ENCODE results near the gene SMPD1.

Gene SMPD1

DNA sequence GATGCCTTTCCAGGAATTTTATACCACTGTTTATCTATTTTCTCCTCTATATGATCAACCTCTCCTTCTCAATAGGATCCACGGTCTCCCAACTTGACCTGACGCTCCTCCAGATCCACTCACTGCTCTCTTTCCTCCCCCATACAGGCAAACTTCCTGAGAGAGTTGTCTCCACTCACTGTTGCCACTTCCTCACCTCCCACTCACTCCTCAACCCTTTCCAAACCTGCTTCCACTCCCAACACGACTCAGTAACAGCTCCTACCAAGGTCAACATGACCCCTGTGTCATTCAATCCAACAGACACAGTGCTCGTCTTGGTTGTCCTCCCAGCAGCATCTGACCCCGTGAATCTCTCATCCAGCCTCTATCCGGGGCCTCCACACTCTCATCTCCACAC lies 25.5 kb downstream of the SMPD1 start:
- no peak for DNase-seq (ENCODE audit: low spot score)

GRCh38 chr11:6417907-6418556 lies 27.8 kb downstream of the SMPD1 start:
- no peak for DNase-seq (ENCODE audit: low spot score)

DNA sequence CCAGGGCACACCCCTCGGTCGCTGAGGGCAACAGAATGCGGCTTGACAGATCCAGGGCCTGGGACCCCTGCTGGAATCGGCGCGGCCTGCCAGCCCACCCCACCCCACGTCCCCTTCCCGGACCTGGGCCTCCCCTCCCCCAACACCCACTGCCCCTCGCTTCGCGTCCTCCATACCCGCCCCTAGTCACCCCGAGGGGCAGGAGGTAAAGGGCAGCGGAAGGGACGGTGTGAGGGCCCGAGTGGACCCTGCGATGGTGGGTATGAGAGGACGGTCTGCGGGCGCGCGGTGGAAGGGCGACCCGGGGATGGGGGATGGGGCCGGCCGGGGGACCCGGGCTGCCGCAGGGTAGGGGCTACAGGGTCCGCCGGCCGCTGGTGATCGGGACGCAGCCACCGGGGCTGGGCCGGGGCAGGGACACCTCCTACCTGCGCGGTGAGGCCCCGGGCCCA lies 28.3 kb downstream of the SMPD1 start:
- DNase-seq (ENCODE audit: low spot score): no peak

- peak; percentile 68 for DNase-seq (ENCODE audit: low spot score)
These were observed 28.8 kb downstream of the SMPD1 start, which contains the start of gene APBB1 for GRCh38 chr11:6419009-6419631. TSS of gene APBB1 (minus strand) at chr11:6419094. CDS start at chr11:6411347, 7,747 bp downstream.

GRCh38 chr11:6420677-6421076 lies 30.4 kb downstream of the SMPD1 start:
- no peak for DNase-seq (ENCODE audit: low spot score)

- DNase-seq (ENCODE audit: low spot score): no peak
These were observed 37.2 kb downstream of the SMPD1 start for GRCh38 chr11:6427516-6427915.

GRCh38 chr11:6431861-6432260 lies 41.6 kb downstream of the SMPD1 start:
- DNase-seq (ENCODE audit: low spot score): no peak

DNA sequence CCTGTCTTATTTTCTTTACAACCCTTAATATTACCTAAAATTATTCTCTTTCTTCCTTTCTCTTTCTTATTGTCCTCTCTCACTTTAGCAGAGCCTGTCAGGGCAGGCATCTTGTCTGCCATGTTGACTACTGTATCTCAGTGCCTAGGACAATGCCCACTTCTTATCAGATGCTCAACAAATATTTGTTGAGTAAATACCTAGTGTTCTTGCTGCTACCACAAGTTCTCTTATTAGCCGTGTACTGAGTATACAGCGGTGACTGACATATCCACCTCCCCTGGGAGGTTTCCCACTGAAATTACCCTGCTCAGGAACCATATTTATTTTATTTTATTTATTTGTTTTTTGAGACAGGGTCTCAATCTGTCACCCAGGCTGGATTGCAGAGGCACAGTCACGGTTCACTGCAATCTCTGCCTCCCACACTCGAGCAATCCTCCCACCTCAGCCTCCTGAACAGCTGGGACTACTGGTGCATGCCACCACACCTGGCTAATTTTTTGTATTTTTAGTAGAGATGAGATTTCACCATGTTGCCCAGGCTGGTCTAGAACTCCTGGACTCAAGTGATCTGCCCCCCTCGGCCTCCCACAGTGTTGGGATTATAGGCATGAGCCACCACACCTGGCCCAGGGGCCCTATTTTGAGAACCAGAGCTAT lies 43.9 kb downstream of the SMPD1 start:
- no peak for DNase-seq (ENCODE audit: low spot score)

- DNase-seq (ENCODE audit: low spot score): no peak
These were observed 47.1 kb downstream of the SMPD1 start for GRCh38 chr11:6437423-6437822.

DNA sequence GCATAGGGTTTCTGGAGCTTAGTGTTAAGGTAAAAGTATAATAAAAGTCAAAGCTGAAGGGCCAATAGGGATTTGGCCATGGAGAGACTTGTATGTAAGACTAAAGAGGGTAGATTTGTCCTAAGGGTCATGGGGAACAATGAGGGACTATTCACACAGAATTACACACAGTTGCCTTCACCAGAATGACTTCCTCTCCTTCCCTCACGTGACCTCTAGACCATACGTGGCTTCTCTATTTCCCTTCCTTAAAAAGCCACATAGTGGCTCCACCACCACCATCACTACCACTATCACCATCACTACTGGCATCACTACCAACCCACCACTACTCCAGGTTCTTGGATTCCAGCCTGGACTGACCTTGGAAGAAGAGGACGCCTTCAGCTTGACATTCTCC lies 47.7 kb downstream of the SMPD1 start:
- DNase-seq (ENCODE audit: low spot score): peak; percentile 13

- peak; percentile 49 for DNase-seq (ENCODE audit: low spot score)
These were observed 48.8 kb downstream of the SMPD1 start for GRCh38 chr11:6438979-6439571.

DNA sequence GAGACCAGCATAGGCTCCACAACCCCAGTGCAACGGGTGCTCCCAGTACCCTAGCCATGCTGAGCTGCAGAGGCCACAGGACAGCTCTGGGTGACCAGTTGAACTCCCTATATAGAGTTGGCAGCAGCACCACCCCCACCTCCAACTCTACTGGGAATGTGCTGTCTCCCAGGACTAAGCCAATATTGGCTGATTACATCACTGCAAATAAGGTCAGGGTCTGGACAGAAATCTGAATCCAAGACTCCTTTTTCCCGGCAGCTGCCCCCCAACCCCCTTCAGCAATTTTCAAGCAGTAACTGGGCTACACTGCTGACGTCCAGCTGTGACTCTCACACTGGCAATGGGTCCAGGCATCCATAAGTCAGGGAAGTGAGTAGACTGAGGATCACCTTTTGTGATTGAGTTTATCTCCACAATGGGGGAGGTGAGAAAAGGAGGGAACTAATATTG lies 50.7 kb downstream of the SMPD1 start, which contains the start of gene HPX:
Gene HPX, minus strand, starts transcription at position 82 of the 453 bp plus-strand sequence. Its CDS starts 24 bp downstream, at position 58.
- no peak for DNase-seq (ENCODE audit: low spot score)

- DNase-seq (ENCODE audit: low spot score): no peak
These were observed 52.2 kb downstream of the SMPD1 start for GRCh38 chr11:6442441-6442840.

DNA sequence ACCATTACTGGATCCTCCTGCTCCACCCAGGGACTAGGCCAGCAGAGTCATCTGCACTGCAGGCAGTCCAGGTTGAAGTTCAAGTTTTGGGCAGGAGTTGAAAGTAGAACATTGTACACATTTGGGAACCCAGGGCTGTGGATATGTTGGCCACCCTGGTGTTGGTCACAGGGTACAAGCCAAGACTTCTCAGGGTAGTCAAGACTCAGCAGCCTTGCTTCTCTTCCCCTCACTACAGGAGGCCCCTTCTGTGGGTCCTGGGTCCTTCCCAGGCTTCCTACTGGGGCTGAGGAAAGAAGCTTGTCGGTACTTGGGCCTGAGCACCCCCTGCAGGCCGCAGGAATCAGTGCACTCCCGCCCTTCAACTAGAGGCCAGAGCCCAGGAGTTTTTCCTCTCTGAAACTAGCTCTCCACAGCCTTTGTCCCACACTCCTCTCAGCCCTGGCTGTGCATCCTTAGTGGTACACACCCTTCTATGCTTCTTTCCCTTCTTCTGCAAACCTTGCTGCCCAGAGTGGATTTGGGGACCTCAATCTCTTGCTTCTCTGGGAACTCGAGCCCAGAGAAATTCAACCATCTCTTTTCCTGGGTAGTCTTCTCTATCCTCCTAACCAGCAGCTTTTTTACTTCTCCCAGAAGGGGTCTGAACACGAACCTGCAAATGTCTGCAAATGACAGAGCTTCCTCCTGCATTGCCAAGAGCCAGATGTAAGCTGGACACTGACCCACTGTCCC lies 53.2 kb downstream of the SMPD1 start:
- DNase-seq (ENCODE audit: low spot score): peak; percentile 61
